Duodenal mucosa (tissue), 2 donors: ENCODE results near the gene CFTR.

Experiments used
- H3K27ac ChIP-seq: one replicate; pipeline ENCODE4 v1.7.0; 2013; ENCODE audit warnings: low read depth, low read length
- H3K27me3 ChIP-seq, 2 donors: one replicate each; pipeline ENCODE4 v1.7.0; 2013; ENCODE audit warnings: low read length in 2 of 2, control low read depth in 1 of 2; ENCODE audit not compliant: insufficient read depth in 2 of 2, control insufficient read depth in 1 of 2
- H3K36me3 ChIP-seq, 2 donors: one replicate each; pipeline ENCODE4 v1.7.0; 2013; ENCODE audit warnings: low read length in 2 of 2, control low read depth in 1 of 2; ENCODE audit not compliant: insufficient read depth in 2 of 2, control insufficient read depth in 1 of 2
- H3K4me1 ChIP-seq, 2 donors: one replicate each; pipeline ENCODE4 v1.7.0; 2013; ENCODE audit warnings: low read length in 2 of 2, control low read depth in 1 of 2; ENCODE audit not compliant: insufficient read depth in 2 of 2, control insufficient read depth in 1 of 2
- H3K4me3 ChIP-seq, 2 donors: one replicate each; pipeline ENCODE4 v1.7.0; 2013; ENCODE audit warnings: low read length in 2 of 2, low read depth in 1 of 2
- H3K9ac ChIP-seq, 2 donors: one replicate each; pipeline ENCODE4 v1.7.0; 2013; ENCODE audit warnings: low read length in 2 of 2, low read depth in 1 of 2
- H3K9me3 ChIP-seq, 2 donors: one replicate each; pipeline ENCODE4 v1.7.0; 2013; ENCODE audit warnings: low read length in 2 of 2, control low read depth in 1 of 2; ENCODE audit not compliant: control insufficient read depth in 1 of 2

CFTR gene

DNA sequence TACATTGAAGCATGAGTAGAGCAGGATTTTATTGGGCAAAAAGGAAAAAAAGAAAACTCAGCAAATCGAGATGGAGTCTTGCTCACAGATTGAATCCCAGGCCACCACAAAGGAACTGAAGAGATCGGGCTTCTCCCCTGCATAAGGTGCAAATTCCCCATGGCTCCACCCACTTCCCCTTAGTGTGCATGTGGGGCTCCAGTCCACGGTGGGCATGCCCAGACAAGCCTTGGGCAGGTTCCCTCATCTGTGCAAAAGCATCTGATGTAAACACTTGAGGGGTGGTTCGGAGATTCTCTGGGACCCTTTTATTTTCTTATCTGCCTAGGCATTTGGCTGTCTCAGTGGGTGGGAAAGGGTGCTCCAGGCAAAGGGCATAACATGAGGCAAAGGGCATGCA, 150.7 kb downstream of the CFTR start:
- H3K4me1 ChIP-seq, result peaks cover 0 to 6% of the 10 kb centered on the region in 2 donors

DNA sequence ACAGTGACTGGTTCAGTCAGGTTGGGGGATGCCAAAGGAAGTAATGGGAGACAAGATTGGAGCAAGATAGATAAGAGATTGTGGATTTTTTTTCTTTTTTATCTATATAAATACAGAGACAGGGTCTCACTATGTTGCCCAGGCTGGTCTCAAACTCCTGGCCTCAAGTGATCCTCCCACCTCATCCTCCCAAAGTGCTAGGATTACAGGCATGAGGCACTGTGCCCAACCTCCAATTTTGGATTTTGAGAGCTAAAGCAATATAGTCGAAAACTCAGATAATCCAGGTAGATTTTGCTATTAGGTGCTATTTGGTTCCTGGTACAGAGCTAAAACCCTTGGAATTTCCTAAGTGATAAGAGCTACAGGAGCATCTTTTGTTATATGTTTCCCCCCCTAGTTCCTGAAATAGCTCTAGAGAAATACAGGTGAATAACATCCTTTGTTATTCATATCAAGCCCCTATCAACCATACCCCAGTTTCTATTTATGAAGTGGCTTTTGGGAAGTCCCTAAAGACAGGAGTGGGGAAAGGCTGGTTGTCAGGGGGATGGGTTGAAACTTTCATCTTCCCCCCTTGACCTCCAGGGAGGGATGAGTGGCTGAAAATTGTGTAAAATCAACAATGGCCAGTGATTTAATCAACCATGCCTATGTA, 151.2 kb downstream of the CFTR start:
- H3K4me1 ChIP-seq, result peaks cover 0 to 6% of the 10 kb centered on the region in 2 donors
- no peak overlapping the region for H3K27ac ChIP-seq
- H3K4me3 ChIP-seq, result no peak overlapping the region
- no peaks in the 10 kb centered on the region for H3K27me3 ChIP-seq
- peaks cover 9 to 10% of the 10 kb centered on the region in 2 donors for H3K36me3 ChIP-seq
- H3K9me3 ChIP-seq, result no peaks in the 10 kb centered on the region
- H3K9ac ChIP-seq, result no peak overlapping the region

More for the DNA sequence above, 150.7 kb downstream of the CFTR start:
- Histone ChIP-seq H3K9ac (no peak overlapping the region), H3K27ac (no peak overlapping the region), H3K9me3 (no peaks in the 10 kb centered on the region), H3K4me3 (no peak overlapping the region), H3K27me3 (no peaks in the 10 kb centered on the region), H3K36me3 (peaks cover 9 to 13% of the 10 kb centered on the region in 2 donors)

GRCh38 chr7:117631652-117632051, 151.8 kb downstream of the CFTR start:
- H3K27me3 ChIP-seq, result no peaks in the 10 kb centered on the region
- peaks cover 0 to 6% of the 10 kb centered on the region in 2 donors for H3K4me1 ChIP-seq
- no peak overlapping the region for H3K9ac ChIP-seq
- no peaks in the 10 kb centered on the region for H3K9me3 ChIP-seq
- H3K27ac ChIP-seq, result no peak overlapping the region
- peaks cover 8 to 9% of the 10 kb centered on the region in 2 donors for H3K36me3 ChIP-seq
- no peak overlapping the region for H3K4me3 ChIP-seq

- H3K36me3 ChIP-seq, result peaks cover 0 to 2% of the 10 kb centered on the region in 2 donors
These were observed 158.1 kb downstream of the CFTR start for GRCh38 chr7:117637937-117638336.

DNA sequence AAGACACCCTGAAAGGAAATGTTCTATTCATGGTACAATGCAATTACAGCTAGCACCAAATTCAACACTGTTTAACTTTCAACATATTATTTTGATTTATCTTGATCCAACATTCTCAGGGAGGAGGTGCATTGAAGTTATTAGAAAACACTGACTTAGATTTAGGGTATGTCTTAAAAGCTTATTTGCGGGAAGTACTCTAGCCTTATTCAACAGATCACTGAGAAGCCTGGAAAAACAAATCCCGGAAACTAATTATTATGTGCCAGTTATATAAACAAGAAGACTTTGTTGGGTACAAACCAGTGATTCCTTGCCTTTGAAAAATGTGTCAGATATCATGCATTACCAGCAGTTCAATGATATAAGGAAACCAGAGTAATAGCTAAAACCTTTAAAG, 160.1 kb downstream of the CFTR start:
- peaks cover 0 to 7% of the 10 kb centered on the region in 2 donors for H3K36me3 ChIP-seq
- H3K4me3 ChIP-seq, result no peak overlapping the region
- H3K27ac ChIP-seq, result no peak overlapping the region
- no peaks in the 10 kb centered on the region for H3K9me3 ChIP-seq
- peaks cover 4 to 14% of the 10 kb centered on the region in 2 donors for H3K4me1 ChIP-seq
- H3K27me3 ChIP-seq, result no peaks in the 10 kb centered on the region
- no peak overlapping the region for H3K9ac ChIP-seq

More at GRCh38 chr7:117637937-117638336, 158.1 kb downstream of the CFTR start:
- Histone ChIP-seq H3K27me3 (no peaks in the 10 kb centered on the region), H3K9me3 (no peaks in the 10 kb centered on the region), H3K27ac (no peak overlapping the region), H3K4me3 (no peak overlapping the region), H3K9ac (no peak overlapping the region), H3K4me1 (peaks cover 4 to 9% of the 10 kb centered on the region in 2 donors)

DNA sequence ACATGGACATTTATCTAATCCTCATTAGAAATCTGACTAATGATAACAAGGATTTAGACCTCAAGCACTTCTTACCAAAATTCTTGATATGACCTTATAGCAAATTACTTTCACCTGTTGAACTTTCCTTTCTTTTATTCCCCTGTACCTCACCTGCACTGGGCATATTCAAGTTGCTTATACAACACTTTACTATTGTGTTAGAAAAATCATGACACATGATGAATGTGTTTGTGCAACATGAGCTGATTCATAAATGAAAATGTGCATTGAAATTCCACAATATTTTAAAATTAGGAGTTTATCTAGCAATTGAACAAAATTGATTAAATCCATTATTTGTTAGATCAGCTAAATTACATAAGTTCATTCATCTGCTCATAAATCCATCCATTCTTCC, 160.6 kb downstream of the CFTR start:
- Histone ChIP-seq H3K4me1 (peaks cover 5 to 17% of the 10 kb centered on the region in 2 donors), H3K36me3 (peaks cover 0 to 7% of the 10 kb centered on the region in 2 donors), H3K9me3 (no peaks in the 10 kb centered on the region), H3K27ac (no peak overlapping the region), H3K4me3 (no peak overlapping the region), H3K27me3 (no peaks in the 10 kb centered on the region), H3K9ac (no peak overlapping the region)

DNA sequence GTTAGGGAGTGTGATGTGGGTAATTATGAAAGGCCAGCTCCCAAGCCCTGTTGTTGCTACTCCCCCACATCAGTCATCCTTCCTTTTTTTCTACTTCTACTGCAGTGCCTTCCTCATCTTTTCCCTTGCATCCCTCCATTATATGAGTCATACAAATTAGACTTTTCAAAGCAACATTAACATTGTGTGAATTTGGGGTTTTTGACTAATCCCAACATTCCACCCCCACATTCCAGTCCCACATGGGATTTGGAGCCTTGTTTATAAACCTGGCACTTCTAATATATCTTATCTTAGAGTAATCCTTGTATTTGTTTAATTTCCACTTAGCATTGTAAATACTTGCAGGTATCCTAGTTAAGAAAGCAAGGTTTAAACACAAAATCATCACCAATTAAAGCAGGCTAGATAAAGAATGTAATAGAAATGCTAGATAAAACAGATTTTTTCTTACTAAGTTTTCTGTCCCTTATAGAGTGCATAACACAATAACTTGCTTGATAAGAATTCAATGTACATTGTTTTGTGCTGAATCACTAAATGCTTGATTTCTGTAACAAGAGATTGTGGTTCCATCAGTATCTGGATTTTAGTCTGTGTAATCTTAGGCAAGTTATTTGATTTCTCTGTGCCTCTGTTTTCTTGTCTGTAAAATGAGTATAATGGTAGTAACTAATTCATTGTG, 165.8 kb downstream of the CFTR start:
- no peaks in the 10 kb centered on the region for H3K27me3 ChIP-seq
- H3K36me3 ChIP-seq, result peaks cover 5 to 13% of the 10 kb centered on the region in 2 donors
- H3K4me1 ChIP-seq, result peaks cover 6 to 18% of the 10 kb centered on the region in 2 donors
- H3K9ac ChIP-seq, result no peak overlapping the region
- H3K27ac ChIP-seq, result no peak overlapping the region
- H3K4me3 ChIP-seq, result no peak overlapping the region
- no peaks in the 10 kb centered on the region for H3K9me3 ChIP-seq

- Histone ChIP-seq H3K4me3 (no peak overlapping the region), H3K27ac (no peak overlapping the region), H3K9ac (no peak overlapping the region), H3K9me3 (no peaks in the 10 kb centered on the region), H3K4me1 (peaks cover 2 to 17% of the 10 kb centered on the region in 2 donors), H3K36me3 (peaks cover 5 to 17% of the 10 kb centered on the region in 2 donors), H3K27me3 (no peaks in the 10 kb centered on the region)
These were observed 168.5 kb downstream of the CFTR start for GRCh38 chr7:117648203-117648866.

DNA sequence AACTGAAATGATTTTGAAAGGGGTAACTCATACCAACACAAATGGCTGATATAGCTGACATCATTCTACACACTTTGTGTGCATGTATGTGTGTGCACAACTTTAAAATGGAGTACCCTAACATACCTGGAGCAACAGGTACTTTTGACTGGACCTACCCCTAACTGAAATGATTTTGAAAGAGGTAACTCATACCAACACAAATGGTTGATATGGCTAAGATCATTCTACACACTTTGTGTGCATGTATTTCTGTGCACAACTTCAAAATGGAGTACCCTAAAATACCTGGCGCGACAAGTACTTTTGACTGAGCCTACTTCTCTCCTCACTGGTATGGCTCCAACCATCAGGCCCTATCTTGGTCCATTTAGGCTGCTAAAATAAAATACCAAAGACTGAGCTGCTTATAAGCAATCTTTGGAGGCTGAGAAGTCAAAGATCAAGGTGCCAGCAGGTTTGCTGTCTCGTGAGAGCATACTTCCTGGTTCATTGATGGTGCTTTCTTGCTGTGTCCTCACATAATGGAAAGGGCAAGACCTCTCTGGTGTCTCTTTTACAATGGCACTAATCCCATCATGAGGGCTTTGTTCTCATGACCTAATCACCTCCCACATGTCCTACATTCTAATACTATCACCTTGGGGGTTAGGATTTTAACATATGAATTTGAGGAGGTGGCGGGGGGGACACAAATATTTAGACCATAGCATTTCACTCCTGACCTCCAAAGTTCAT, 173.3 kb downstream of the CFTR start:
- Histone ChIP-seq H3K27ac (no peak overlapping the region), H3K4me3 (no peak overlapping the region), H3K36me3 (peaks cover 5 to 17% of the 10 kb centered on the region in 2 donors), H3K9me3 (no peaks in the 10 kb centered on the region), H3K27me3 (no peaks in the 10 kb centered on the region), H3K9ac (no peak overlapping the region), H3K4me1 (peaks cover 9 to 38% of the 10 kb centered on the region in 2 donors)
